WTC11 (cell line): Measurements from ENCODE around the gene PLEKHG5.

ENCODE experiments used
- MLX ChIP-seq: sonication (generic); formaldehyde crosslinking; IDR thresholded peaks from 2 replicates; pipeline ENCODE4 v1.8.1; 2023; ENCODE audit warnings: mild to moderate bottlenecking, missing genetic modification reagents, moderate library complexity
- NR2C2 ChIP-seq: sonication (generic); formaldehyde crosslinking; IDR thresholded peaks from 2 replicates; pipeline ENCODE4 v1.8.0; 2022; ENCODE audit warnings: mild to moderate bottlenecking, missing genetic modification reagents
- TEAD4 ChIP-seq: sonication (generic); formaldehyde crosslinking; IDR thresholded peaks from 2 replicates; pipeline ENCODE4 v1.8.0; 2022; ENCODE audit warnings: mild to moderate bottlenecking, missing genetic modification reagents
- ZNF317 ChIP-seq: sonication (generic); formaldehyde crosslinking; IDR thresholded peaks from 2 replicates; pipeline ENCODE4 v1.8.1; 2023; ENCODE audit warnings: low read depth, mild to moderate bottlenecking, moderate library complexity, missing genetic modification reagents, borderline replicate concordance
- TF ChIP-seq, protein P1 (sequence below): fragments of 200-600 bp; IDR thresholded peaks from 2 replicates; pipeline ENCODE4 v1.8.0; 2022; ENCODE audit warnings: antibody characterized with exemption
- TF ChIP-seq, protein P2 (sequence below): sonication (generic); formaldehyde crosslinking; IDR thresholded peaks from 2 replicates; pipeline ENCODE4 v1.8.0; 2022; ENCODE audit warnings: mild to moderate bottlenecking, missing genetic modification reagents
- TF ChIP-seq, protein P3 (sequence below): sonication (generic); formaldehyde crosslinking; IDR thresholded peaks from 2 replicates; pipeline ENCODE4 v1.8.1; 2023; ENCODE audit warnings: mild to moderate bottlenecking, missing genetic modification reagents, moderate library complexity

- TF ChIP-seq, protein P1, sequence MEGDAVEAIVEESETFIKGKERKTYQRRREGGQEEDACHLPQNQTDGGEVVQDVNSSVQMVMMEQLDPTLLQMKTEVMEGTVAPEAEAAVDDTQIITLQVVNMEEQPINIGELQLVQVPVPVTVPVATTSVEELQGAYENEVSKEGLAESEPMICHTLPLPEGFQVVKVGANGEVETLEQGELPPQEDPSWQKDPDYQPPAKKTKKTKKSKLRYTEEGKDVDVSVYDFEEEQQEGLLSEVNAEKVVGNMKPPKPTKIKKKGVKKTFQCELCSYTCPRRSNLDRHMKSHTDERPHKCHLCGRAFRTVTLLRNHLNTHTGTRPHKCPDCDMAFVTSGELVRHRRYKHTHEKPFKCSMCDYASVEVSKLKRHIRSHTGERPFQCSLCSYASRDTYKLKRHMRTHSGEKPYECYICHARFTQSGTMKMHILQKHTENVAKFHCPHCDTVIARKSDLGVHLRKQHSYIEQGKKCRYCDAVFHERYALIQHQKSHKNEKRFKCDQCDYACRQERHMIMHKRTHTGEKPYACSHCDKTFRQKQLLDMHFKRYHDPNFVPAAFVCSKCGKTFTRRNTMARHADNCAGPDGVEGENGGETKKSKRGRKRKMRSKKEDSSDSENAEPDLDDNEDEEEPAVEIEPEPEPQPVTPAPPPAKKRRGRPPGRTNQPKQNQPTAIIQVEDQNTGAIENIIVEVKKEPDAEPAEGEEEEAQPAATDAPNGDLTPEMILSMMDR, result no peak
- TF ChIP-seq ZNF317 (CRISPR knock-in tag) (no peak), NR2C2 (CRISPR knock-in tag) (no peak), MLX (no peak), TEAD4 (CRISPR knock-in tag) (no peak)
- TF ChIP-seq, protein P2, sequence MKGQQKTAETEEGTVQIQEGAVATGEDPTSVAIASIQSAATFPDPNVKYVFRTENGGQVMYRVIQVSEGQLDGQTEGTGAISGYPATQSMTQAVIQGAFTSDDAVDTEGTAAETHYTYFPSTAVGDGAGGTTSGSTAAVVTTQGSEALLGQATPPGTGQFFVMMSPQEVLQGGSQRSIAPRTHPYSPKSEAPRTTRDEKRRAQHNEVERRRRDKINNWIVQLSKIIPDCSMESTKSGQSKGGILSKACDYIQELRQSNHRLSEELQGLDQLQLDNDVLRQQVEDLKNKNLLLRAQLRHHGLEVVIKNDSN (CRISPR knock-in tag), result no peak
- TF ChIP-seq, protein P3, sequence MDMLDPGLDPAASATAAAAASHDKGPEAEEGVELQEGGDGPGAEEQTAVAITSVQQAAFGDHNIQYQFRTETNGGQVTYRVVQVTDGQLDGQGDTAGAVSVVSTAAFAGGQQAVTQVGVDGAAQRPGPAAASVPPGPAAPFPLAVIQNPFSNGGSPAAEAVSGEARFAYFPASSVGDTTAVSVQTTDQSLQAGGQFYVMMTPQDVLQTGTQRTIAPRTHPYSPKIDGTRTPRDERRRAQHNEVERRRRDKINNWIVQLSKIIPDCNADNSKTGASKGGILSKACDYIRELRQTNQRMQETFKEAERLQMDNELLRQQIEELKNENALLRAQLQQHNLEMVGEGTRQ (CRISPR knock-in tag), result no peak
Observed at GRCh38 chr1:6470132-6471085, 21.1 kb downstream of the PLEKHG5 start.
